Measurements from ENCODE around the gene GYG1.
"Not testable (repeated sequence)": the region's sequence is repeated elsewhere in the genome, so short reads cannot be mapped to it uniquely, and the experiment has no call there.

Gene GYG1

DNA sequence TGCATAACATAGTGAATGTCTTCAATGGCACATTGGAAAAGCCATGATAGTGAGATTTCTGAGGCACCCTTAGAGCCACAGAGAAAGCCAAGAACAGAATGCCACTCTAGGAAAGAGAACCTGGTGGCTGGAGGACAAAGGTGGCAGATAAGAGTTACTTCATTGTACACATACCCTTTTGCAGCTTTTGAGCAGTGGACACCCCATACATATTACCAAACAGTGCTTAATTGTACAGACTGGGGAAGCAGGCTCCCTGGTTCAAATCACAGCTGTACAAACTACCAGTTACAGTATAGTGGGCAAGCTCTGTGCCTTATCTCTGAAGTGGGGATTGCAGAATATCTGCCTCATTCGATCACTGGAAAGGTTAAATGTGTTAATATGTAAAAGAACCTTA is 10.1 kb upstream of the GYG1 start:
- FAIRE-seq (no peak), DNase-seq (ENCODE audit: extremely low spot score, insufficient read length, low read depth) (no peak)

DNA sequence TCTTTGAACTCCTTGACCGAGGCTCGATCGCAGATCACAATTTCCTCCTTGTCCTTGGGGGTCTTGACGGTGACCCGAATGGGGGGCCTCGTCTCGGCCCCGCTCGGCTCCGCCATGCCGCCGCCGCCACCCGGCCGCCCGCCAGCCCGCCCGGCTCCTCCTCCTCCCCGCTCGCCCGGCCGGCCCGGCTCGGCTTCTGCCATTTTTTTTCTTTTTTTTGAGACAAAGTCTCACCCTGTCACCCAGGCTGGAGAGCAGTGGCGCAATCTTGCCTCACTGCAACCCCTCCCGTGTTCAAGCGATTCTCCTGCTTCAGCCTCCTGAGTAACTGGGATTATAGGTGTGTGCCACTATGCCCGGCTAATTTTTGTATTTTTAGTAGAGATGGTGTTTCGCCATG is 3.8 kb upstream of the GYG1 start:
- FAIRE-seq; DNase-seq (ENCODE audit: extremely low spot score, insufficient read length, low read depth): not testable (repeated sequence)

DNA sequence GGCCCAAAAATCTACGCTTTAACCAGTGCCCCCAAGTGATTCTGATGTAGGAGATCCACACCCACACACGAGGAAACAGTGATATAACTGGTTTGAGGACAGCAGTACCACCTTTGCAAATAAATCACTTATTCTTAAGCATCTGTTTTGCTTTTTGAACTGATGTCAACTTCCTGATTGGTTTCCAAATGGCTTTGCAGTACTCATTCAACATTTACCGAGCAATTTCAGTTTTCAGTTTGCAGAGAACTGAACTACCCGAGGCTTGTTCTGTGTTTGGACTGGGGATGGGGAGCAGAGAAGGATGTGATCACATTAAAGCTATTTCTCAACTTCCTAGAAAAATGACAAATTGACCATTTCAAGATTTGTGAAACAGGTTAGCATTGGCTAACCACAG is 1.1 kb upstream of the GYG1 start:
- peak; percentile 15 for DNase-seq (ENCODE audit: extremely low spot score, insufficient read length, low read depth)
- FAIRE-seq, result peak; percentile 70

DNA sequence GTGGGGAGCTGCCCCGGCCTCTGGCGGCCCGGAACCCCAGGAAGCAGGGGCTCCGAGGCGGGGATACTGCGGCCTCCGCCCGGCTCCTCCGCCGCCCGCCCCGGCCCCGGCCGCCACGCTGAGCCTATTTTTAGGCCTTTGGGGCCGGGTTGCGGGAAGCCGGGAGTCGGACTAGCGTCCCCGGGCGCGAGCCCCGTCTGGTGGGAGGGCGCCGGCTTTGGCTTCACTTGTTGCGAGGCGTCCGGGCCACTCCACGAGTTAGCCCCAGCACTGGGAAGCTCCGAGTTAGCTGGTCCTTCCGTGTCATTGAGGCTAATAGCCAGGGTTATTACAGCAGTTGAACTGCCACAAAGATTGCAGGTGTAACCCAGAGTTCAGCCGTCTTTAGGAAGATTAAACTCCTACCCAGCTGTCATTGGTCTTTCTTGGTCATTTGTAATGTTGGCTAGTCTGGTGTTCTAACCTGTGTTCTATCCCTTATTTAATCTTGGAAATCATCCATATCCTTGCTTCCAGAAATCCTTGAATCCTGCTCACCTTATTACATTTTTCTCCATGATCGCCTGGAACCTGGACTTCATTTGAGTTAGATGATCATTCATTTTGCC is 791 bp downstream of the GYG1 start:
- DNase-seq (ENCODE audit: extremely low spot score, insufficient read length, low read depth), result no peak
- FAIRE-seq, result peak; percentile 5

DNA sequence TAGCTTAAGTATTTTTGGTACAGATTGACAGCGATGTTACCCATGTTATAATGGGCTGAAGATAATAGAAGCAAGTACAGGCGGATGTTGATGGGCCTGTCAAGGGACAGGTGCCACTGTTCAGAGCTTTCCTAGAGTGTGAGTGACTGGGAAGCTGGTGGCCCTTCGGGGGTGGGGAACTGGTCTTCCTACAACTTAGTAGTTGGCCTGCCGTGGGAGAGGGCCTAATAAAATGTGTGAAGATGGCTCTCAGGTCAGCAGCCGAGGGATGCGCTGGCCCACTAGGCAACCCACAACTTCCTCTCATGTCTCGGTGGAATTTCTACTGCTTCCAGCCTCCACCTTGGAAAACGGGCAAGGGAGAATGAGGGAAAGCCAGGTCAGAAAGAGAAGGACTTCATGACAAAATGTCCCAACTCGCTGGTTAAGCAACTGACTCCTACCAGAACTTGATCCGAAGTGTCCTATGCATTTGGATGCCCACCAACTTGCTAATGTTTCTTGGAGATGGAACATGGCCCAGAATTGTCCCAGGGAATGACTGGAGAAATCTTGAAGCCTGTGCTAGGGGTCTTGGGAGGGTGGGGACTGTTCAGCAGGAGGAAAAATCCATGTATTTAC is 1.4 kb downstream of the GYG1 start:
- DNase-seq (ENCODE audit: extremely low spot score, insufficient read length, low read depth), result no peak

DNA sequence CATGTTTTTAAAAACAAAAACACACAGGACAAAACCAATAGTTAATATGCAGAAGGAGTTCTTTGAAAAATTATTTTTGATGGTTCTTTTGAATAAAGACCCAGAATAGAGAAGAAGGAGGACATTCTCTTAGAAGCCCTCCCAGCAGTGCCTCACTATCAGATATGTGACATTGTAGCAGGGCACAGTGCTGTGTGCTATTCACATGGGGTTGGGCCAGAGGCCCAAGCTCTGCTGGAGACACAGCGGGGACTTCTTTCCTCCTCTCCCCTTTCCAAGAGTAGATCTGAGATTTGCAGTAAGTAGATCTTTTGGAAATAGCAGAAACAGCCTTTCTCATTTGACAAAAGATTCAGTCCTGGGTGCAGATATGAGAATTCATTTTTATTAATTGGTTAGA is 6.3 kb downstream of the GYG1 start:
- no peak for FAIRE-seq

More for the DNA sequence above, 1.4 kb downstream of the GYG1 start:
- no peak for FAIRE-seq

DNA sequence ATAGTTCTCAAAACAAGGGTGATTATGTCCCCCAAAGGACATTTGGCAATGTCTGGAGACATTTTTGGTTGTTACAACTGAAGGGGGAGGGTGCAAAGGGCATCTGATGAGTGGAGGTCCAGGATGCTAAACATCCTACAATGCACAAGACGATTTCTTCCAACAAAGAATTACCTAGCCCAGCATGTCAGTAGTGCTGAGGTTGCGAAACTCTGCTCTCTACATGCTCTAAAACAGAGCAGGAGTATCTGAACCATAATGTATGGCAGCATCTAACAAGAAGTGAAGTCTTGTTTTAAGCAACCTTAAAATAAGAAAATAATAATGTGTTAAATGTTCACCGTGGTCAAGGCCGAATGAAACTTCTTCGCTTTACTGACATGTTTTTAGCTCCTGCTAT is 7.0 kb downstream of the GYG1 start:
- FAIRE-seq (no peak), DNase-seq (ENCODE audit: extremely low spot score, insufficient read length, low read depth) (no peak)

More for the DNA sequence above, 6.3 kb downstream of the GYG1 start:
- DNase-seq (ENCODE audit: extremely low spot score, insufficient read length, low read depth), result no peak

DNA sequence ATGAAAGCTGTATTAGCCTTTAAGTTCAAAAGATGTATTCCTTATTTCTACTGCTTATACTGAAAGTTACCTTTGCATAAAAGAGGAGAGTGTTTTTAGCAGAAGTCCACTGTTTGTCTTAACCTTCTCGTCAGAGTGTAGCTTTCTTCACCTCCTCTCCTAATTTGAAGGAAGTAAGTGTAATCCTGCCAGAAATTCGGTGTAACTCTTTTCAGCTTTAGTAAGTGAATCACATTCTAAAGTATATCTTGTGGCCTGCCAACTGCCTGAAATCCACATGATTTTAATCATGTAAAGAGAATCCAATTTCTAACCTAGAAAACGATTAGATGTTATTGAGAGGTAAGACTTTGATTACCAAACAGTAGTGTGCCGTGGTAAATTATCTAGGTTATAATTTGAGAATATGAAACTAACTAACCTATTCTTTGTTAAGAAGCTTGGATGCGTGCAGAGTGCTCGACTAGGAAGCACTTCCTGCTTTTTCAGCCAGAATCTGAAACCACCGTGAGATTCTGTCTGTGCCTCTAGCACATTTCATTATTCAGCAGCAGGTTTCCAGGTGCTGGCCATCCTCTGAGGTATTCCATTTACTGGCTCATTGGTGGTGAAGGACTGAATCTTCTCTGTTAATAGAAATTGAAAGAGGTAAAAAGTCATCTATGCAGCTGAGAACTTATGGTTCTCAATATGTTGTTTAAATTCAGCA is 7.5 kb downstream of the GYG1 start:
- no peak for DNase-seq (ENCODE audit: extremely low spot score, insufficient read length, low read depth)
- no peak for FAIRE-seq

DNA sequence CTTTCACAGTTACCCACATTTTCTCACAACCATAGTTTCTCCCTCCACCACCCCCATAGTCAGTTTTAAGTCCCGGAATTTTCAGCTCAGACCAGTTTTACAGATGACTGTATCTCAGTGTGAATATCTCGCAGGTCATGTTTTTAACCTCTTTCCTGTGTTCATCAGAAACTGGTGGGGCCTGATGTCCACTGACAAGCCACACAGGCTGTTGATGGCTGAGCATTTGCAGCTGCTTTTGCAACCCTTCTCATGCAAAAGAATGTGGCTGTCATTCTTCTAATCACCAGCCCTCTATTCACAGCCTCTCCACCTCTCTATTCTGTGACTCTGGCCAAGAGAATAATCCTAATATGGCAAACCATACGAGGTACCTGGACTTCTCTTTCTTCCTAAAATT is 8.5 kb downstream of the GYG1 start:
- FAIRE-seq, result no peak
- no peak for DNase-seq (ENCODE audit: extremely low spot score, insufficient read length, low read depth)

DNA sequence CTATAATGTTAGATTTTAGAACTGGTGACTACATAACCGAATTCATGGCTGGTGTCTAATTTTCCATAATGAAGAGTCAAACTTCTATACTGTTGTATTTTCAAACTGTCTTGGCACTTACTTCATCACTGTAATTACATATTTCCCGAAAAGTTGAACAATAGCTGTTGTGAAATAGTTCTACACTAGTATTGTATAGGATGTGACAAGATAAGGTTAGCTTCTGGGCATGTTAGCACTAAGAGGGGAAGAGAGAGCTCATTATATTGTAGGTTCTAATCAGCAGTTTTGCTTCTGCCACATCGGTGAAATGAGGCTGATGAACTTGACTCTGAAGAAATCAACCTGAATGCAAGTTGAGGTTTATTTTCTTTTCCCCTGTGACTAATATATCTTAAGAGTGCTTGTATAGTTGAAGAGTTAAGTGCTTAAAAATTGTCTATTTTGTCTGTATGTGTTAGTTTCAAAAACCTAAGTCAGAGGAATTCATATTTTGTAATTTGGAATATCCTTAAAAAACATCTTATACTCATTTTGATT is 8.9 kb downstream of the GYG1 start:
- DNase-seq (ENCODE audit: extremely low spot score, insufficient read length, low read depth) (no peak), FAIRE-seq (no peak)

DNA sequence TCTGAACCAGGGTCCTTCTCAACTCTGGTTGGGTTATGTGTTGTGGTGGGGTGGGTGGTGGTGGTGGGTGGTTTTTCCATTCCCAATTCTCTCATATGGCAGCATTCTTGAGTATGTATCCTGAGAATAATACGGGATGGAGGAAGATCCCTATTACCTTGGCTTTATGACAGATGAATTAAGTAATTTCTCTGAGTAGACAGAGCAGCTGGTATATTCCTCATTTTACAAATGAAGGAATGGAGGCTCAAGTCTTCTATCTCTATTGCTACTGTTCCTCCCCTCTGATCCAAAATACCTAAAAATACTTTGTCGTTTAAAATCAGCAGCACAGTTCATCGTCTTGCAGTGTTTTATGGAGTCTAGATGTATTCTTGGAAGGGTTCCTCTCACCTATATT is 10.4 kb downstream of the GYG1 start:
- FAIRE-seq, result no peak

DNA sequence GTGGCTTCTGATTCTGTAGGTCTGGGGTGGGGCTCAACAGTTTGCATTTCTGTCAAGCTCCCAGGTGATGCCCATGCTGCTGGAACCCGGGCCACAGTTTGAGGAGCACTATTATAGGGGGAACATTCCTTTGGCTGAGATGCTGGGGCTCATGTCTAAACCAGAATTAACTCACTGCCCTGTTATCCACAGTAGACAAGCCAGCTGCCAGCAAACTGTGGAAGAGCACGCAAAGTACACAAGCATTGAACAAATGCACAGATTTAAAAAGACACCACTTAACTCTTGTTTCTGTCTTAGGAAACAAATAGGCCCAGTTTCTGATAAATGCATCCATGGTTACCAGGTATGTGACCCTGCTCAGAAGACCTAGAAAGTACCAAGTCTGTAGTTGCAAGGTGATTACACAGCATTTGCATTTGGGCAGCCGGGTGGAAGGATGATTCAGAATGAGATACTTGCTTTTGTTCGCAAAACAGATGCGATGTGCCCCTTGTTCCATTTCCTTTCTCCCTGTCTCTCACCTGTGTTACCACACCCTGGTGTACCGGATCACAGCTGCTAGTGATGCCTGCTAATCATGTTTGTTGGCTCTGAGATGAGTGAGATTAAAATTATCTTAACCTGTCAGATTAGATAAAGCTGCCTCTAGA is 12.4 kb downstream of the GYG1 start:
- peak; percentile 73 for FAIRE-seq
- no peak for DNase-seq (ENCODE audit: extremely low spot score, insufficient read length, low read depth)

More for the DNA sequence above, 10.4 kb downstream of the GYG1 start:
- no peak for DNase-seq (ENCODE audit: extremely low spot score, insufficient read length, low read depth)

DNA sequence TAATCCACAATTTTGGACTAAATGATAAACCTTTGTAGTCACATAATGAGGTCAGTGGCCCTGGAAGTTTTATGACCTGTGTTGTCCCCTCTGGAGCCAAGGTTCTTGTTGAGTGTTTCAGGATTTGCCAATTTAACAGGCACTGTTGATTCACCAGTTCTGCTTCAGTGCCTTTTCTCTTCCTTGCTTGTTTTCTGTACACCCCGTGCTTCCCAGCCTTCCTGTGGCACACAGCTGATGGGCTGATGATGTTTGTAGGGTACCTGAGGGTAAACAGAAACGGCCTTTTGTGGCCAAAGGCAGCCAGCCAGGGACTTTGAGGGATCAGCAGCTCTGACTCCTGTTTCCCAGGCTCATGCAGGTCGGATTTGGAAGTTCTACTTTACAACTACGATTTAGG is 13.3 kb downstream of the GYG1 start:
- DNase-seq (ENCODE audit: extremely low spot score, insufficient read length, low read depth) (no peak), FAIRE-seq (no peak)

DNA sequence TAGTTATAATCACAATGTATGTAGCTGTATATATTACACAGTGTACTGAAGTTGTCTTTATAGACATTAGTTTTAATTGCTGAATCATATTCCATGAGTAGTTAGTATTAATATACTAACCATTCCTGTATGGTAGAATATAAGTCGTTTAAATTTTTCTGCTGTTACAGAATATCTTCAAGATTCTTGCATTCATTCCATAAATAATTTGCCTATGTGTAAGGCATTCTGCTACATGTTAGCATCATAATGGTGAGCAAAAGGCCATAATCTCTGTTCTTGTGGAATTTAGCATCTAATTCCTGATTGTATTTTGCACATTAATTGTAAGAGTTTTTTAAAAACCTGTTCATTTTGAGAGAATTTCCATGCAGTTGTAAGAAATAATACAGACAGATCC is 14.1 kb downstream of the GYG1 start:
- DNase-seq (ENCODE audit: extremely low spot score, insufficient read length, low read depth) (no peak), FAIRE-seq (no peak)

DNA sequence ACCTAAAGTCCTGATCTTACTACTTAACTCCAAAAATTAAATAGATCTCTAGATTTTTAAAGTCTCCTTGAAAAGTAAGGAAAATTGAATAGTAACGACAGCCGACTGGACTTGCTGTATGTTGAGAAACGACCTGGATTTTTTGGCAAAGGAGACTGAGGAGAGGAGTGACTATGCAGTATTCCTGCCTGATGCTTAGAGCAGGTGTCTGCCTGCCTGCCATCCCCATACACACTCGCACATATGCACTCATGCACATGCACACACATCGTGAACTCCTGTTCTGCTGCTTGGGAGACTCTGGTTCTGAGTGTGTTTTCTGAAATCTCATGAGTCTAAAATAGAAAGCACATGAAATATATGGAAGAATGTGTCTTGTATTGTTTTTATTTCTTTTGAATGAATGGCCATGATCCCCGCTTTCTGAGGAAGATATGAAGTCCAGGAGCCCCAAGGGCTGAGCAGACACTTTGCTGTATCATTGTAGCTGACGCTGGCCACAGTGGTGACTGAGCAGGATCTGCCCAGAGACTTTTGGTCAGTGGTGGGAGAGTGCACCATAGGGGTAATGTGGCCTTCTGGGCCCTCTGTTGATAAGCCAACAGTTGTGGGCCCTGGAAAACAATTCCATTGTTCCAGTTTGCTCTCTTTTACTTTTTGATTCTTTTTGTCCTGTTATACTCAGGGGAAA is 16.4 kb downstream of the GYG1 start:
- DNase-seq (ENCODE audit: extremely low spot score, insufficient read length, low read depth) (no peak), FAIRE-seq (no peak)

DNA sequence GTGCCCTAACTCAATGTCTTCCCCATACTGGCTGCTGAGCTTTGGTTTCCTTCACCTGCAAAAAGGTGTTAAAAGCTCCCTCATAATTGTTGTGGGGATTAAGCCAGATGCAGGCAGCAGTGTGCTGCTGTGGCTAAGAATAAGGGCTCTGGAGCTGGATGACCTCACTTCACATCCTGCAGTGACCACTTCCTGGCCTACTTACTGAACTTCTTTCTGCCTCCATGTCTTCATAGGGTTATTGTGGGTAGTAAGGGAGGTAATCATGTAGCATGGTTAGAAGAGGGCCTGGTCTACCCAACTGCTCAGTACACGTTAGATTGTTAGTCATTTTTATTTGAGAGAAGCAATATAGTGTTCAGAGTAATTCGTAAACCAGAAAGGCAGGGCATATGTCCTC is 18.4 kb downstream of the GYG1 start:
- no peak for DNase-seq (ENCODE audit: extremely low spot score, insufficient read length, low read depth)
- FAIRE-seq, result peak; percentile 18

DNA sequence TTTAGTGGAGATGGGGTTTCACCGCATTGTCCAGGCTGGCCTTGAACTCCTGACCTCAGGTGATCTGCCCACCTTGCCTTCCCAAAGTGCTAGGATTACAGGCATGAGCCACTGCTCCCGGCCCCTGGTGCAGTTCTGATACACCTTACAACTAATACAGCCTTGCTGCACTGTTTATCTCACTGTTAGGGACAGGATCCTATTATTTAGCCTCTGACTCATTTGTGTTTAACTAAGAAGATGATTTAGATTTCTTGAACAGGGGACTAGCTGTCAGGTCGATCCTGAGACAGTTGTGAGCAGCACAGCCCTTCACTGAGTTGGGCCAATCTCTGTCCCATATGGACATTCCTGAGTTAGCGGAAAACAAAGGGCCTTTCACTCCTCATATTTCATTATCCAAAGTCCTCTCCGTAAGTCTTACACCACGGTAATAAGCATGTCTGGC is 19.2 kb downstream of the GYG1 start:
- DNase-seq (ENCODE audit: extremely low spot score, insufficient read length, low read depth) (no peak), FAIRE-seq (no peak)

DNA sequence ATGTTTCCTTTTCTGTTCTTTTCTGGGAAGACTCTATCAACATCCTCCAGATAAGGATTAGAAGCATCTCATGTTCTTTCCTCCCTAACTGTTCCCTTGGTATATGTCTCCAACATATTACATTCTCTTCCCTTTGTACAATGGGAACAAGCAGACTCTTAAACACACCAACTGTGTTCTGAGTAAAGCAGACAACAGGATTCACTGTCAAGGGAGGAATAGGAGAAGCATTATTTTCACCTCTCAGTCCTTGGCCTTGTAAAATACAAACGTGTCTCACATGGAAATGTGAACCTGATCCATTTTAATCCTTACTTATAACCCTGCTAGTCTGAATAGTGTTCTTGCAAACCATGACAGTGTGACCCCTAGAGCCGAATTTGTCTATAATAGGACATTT is 19.6 kb downstream of the GYG1 start:
- FAIRE-seq, result no peak
- DNase-seq (ENCODE audit: extremely low spot score, insufficient read length, low read depth), result no peak

DNA sequence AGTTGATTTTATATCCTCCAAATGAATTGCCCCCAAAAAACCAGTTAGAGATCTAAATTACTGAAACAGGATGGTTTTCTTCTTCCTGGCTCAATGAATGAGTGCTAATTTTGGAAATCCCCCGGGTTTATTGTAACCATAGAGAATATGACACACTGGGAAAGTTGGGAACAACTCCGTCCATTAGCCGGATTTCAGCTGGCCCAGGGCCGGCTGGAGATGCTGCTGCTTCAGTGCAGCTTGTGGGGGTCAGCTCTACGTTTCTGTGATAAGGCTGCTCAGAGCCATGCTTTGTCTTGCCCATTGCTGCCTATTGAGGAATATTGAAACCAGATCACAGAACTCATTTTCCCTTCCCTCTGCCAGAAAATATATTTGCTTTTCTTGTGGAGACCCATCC is 20.3 kb downstream of the GYG1 start:
- DNase-seq (ENCODE audit: extremely low spot score, insufficient read length, low read depth) (no peak), FAIRE-seq (no peak)

DNA sequence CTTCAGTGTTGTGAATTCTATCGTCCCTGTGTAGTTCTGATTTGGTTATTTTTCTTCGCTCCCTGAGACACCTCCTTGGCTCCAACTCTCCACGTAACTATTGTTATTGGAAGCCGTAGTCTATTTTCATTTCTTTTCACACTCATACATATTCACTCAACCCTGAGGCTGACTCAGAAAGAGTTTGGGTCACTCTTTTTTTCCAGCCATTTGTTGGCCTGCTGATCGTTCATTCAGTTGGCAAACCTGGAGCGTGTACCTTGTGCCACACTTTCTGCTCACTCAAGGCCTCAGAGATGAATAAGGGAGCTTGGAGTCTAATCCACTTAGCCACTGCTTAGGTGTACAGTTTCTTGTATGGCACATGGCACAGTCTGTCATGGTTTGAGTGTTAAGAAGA is 22.4 kb downstream of the GYG1 start:
- FAIRE-seq, result no peak
- no peak for DNase-seq (ENCODE audit: extremely low spot score, insufficient read length, low read depth)

All from GM18507 (cell line).